Measurements from ENCODE around the gene ZNF189.

Gene ZNF189

DNA sequence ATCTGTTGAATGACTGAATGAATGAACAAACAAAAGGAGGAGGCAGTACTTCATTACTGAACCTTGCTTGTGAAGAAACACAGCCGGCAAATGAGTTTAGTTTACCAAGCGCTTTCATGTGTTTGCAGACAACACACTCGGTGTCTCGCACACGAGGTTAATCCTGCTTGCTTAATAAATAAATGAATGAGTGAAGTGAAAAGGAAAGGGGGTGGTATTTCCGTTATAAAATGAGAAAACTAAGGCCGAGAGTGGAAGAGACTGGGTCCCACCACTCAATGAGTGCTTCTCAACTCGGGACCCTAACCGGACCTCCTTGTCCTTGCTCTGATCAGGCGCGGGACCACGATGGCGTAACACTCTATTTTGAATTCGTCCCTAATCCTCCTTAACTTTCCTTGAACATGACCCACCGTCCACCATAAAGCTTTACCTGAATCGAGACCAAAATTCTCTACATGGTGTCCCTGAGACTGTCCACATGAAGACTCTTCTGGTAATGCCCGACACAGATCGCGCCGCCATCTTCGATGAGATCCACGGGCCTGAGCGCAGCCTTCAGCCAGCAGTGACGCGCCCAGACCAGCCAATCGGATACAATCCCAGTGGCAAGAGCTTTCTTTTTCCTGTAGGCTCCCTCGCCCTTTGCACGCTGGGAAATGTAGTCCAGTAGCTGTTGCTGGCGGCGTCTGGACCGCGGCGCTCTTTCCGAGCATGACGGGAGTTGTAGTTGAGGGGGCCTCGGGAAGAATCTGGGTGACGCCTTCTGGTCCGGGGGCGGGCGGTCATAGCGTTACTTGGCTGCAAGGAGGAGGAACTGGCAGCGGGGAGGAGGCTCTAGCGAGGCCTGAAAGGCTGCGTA lies at the start of gene ZNF189, which contains the start of gene MRPL50:
ZNF189 (plus strand) TSS at position 784 of the 862 bp plus-strand sequence. CDS start 306 bp downstream, outside the sequence.
MRPL50 (minus strand) TSS at position 551 of the 862 bp plus-strand sequence; CDS start at position 525, 26 bp downstream.
- DNase-seq (ENCODE audit: low read depth), result peak; percentile 93

DNA sequence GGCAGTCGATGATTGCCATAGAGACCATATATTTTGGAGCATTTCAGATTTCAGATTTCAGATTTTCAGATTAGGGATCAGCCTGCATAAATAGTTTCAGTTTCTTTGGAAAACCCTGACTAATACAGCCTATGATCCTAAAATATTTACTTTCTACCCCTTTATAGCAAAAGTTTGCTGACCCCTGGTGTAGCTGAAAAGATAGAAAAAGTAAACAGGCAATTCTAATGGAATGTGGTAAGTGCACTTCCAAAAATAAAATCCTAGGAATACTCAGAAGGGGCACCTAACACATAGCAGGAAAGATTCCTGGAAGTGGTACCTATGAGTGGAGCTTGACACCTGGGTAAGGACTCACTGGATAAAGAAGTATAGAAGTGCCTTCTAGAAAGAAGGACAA lies 48.4 kb upstream of the ZNF189 start:
- DNase-seq (ENCODE audit: low read depth), result no peak

DNA sequence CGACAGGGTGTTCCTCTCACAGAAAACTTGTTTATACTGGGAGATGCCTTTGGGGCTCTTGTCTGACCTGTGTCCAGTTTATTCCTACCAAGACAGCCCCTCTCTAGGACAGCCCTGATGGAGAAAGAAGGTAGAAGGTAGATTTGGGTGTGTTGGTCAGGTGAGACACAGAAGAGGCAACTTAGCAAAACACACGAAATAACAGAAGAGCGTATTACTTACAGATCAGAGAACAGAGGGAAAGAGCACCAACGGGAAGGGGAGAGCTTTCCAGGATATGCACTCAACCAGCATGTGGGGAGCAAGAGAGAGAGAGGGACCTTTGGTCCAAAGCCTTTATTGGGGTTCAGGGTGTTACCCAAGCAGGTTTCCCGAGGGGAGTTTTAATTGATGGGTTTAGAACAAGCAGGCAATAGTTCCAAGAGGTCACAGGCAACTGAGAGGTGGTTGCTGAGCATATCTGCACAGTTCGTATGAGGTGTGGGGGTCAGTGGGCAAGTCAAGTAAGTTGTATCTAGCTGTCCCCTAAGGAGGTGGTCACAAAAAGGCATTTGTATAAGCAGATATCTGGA lies 45.7 kb upstream of the ZNF189 start:
- no peak for DNase-seq (ENCODE audit: low read depth)

DNA sequence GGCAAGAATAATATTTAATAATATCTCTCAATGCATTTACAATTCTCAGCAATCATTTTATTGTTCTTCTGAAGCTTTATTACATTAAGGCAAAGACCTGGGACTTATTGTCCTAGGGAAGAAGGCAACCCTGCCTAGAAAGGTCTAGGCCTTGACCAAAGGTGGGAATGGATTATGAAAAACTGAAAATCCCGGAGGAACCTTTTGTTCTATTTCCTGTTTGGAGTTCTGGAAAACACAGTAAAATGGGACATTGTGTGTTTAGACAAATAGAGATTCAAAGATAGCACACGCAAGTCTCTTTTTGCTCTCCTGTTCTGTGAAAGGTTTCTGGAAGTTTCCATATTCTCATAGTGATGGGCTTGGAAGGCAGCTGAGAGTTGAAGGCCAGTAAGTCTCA lies 45.0 kb upstream of the ZNF189 start:
- no peak for DNase-seq (ENCODE audit: low read depth)

GRCh38 chr9:101354143-101354764 lies 44.4 kb upstream of the ZNF189 start:
- no peak for DNase-seq (ENCODE audit: low read depth)

- no peak for DNase-seq (ENCODE audit: low read depth)
Measured at GRCh38 chr9:101354765-101355708, 43.6 kb upstream of the ZNF189 start.

DNA sequence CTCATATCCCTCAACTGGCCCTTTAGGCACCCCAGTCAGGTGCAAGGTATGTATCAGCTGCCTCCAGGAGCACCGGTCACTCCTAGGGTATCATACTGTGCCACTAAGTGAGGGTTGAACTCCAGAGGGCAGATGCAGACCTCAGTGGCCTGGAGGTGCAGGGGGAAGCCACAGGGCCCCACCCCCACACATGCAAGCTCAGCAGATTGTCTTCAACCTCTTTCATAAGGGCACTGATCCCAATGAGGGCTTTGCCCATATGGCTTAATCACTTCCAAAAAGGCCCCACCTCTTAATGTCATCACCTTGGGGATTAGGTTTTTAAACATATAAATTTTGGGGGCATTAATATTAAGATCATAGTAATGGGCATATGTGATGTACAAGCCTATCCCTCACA lies 42.0 kb upstream of the ZNF189 start:
- no peak for DNase-seq (ENCODE audit: low read depth)

- no peak for DNase-seq (ENCODE audit: low read depth)
Measured at GRCh38 chr9:101359679-101360078, 39.0 kb upstream of the ZNF189 start.

DNA sequence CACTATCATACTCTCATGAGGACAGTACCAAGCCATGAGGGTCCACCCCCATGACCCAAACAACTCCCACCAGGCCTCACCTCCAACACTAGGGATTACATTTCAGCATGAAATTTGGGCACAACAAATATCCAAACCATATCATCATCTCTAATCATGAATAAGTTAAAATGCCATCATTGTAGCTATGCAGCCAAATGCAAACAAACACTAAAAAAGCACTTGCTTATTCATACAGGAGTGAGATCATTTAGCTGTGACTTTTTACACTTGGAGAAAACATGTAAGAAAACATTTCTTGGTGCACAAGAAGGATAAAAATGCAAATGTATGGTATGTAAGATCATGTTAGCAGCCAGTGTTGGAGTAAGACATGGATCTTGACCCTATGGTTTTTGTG lies 38.0 kb upstream of the ZNF189 start:
- no peak for DNase-seq (ENCODE audit: low read depth)

GRCh38 chr9:101362450-101362849 lies 36.2 kb upstream of the ZNF189 start:
- no peak for DNase-seq (ENCODE audit: low read depth)

DNA sequence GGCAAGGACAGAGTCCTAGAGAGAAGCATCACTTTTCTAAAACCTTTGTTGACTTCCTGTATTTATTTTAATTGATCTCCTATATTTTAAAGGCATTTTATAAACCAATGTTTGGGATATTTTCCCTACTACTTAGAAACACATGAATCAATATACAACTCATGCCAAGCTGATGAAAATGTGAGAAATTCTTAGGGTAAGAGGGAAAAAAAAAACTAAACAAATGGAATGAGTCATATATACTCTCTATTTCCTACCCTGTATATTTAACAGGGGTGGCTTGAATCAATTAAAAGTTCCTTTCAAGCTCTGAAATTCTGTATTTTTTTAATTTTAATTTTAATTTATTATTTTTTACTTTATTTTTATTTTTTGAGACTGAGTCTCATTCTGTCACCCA lies 33.5 kb upstream of the ZNF189 start:
- no peak for DNase-seq (ENCODE audit: low read depth)

DNA sequence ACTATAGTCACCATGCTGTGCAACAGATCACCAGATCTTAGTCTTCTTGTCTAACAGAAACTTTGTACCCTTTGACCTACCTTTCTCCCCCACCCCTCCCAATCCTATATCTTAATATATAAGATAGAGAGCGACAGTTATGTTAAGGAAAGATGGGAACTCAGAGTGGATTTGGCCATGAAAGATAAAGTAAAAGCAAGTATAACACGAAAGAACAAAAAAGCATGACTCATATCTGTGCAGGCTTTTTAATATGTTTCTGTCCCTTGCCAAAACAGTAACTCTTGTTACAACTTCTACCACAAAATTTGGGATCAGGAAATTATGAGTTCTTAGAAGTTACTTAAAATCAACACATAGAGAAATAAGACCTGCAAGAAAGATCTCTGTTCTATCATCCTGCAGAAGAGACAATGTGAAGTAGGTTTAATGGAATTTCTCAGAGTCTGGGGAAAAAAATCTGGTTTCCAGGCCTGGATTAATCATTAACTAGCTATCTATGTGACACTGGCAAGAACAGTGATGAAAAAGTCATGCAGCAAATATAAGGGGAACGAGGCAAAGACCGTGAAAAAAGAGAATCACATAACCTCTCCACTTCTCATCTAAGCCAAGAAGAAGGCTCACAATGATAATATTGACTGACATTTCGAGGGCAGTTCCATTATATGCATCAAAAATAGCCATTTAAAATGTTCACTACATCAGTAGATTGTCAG lies 32.5 kb upstream of the ZNF189 start:
- DNase-seq (ENCODE audit: low read depth), result no peak

GRCh38 chr9:101367323-101367722 lies 31.3 kb upstream of the ZNF189 start:
- DNase-seq (ENCODE audit: low read depth), result no peak

DNA sequence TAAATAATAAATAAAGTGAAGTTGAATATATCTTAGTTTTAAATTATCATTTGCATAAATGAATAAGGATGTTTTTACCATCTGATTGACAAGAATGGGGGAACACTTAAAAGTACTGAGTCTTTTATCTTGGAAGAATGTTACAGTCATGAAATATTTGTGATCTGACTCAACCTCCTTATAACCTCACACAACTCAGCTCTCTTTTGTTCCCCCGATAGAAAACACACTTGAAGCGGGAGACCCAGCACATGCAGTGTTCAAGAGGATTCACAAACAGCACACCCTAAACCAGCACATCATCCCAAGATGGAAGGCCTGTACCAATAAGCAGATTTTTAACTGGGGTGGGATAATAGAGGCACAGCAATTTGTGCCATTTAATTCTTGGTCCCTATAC lies 29.4 kb upstream of the ZNF189 start:
- DNase-seq (ENCODE audit: low read depth), result no peak

DNA sequence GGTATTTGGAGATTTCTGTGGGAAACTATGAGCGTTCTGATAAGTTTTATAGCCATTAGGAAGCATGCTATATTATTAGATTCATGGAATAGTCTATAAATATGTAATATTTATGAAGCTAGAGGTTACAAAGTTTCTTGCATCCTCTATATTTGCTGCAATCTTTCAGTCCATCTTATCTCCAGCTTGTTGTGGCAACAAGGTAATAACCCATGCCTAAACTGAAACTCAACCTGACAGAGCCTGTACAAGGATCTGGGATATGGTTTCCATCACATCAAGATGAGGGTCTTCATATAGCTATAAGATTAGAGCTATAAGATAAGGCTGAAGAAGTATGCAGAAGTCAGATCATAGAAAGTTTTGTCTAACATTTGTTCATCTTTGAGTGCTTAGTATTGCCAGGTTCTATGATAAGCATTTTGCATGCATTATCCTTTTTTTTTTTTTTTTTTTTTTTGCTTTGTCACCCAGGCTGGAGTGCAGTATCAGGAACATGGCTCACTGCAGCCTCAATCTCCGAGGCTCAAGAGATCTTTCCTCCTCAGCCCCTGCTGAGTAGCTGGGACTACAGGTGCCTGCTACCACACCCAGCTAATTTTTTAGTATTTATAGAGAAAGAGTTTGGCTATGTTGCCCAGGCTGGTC lies 28.6 kb upstream of the ZNF189 start:
- DNase-seq (ENCODE audit: low read depth), result no peak

DNA sequence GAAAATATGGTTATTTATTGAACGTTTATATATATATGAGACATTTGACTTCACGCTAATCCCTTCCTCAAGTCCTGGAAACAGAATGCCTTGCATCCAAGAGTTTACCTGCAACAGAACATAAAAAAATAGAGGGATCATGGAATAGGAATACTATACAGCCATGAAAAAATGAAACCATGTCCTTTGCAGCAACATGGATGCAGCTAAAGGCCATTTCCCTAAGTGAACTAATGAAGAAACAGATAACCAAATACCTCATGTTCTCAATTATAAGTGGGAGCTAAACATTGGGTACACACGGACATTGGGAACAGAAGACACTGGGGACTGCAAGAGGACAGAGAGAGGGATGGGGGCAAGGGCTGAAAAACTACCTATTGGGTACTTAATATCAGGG lies 26.8 kb upstream of the ZNF189 start:
- no peak for DNase-seq (ENCODE audit: low read depth)

DNA sequence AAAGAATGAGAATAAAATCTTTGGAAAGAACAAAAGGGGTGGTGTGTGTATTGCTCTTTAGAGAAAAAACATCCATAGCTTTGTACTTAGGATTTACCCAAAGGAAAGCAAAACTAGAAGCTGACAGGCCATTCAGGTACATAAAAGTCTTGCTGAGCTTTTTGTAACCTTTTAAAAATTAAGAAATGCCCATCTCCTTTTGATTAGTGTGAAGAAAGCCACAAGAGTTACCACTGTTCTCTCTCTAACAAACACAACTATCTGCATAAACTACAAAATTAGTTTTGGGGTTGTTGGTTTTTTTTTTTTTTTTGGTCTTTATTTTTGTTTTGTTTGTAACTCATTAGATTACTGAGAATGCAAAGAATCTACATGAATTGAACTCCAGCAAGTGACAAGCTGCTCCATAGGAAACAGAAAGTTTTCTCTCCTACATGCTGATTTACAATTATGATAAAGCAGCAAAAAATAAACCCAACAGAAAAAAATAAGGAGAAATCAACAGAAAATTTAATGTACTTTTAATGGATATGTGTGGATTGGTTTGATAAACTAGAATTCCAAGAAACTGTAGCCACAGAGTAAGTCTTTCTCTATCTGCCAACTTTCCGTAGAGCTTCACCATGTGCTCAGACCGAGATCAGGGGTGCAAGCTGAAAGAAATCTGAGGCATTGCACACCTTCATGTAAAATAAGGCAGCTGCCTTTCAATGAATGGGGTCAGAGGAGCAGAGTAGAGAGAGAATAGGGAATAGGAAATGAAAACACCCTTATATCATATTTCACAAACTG lies 26.1 kb upstream of the ZNF189 start:
- DNase-seq (ENCODE audit: low read depth), result no peak

- no peak for DNase-seq (ENCODE audit: low read depth)
Measured at GRCh38 chr9:101375546-101375945, 23.1 kb upstream of the ZNF189 start.

- DNase-seq (ENCODE audit: low read depth), result no peak
Measured at GRCh38 chr9:101376111-101376848, 22.4 kb upstream of the ZNF189 start.
